ENCODE data around the gene C16orf92. TPM values are rescaled to one million over a fixed set of nuclear protein-coding genes. Genes with fewer than 3 reads are reported as not detected.
A peak's percentile ranks its signal among the peaks of the same experiment; 100 is the strongest.

Gene C16orf92
- total and polyA plus RNA-seq, 2 of the 13 experiments (the other 11 are each of a cell fraction or from before 2014, with no cell fraction given) = not detected

DNA sequence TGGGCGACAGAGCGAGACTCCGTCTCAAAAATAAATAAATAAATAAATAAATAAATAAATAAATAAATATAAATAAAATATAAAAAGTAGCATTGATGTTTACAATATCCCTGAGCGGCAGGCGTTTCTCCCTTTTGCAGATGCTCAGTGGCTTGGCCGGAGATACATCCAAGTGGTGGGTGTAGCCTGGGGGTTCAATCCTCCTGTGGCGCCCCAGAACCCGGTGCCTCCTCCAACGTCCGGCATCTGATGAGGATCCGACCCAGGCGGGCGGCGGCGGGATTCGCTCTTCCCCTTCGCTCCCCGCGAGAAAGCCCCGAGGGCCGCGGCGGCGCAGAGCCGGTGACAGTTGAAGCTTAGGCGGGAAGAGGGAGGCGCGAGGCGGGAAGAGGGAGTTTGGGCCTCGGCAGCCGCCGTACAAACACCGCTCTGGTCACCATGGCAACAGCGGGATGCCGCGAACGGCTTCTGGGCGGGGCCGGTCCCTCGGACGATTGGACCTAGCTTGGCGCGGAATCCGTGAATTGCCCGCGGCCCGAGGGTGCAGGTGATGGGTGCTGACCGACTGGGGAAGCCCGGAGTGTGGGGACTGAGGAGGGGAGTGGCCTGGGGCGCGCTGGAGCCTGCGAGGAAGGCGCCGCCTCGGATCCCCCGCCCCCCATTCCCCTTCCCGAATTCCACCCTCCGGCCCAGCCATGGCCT is 29.8 kb downstream of the C16orf92 start (continued):
- no peak; the same call in 1 of the 2 replicates for TF ChIP-seq NR2F2 (IDR thresholded peaks at IDR 0.05; ENCODE audit: borderline replicate concordance, low read depth)
- TF ChIP-seq TARDBP (CRISPR knock-in tag; IDR thresholded peaks at IDR 0.05) = peak; percentile 93
- TF ChIP-seq, protein P1, sequence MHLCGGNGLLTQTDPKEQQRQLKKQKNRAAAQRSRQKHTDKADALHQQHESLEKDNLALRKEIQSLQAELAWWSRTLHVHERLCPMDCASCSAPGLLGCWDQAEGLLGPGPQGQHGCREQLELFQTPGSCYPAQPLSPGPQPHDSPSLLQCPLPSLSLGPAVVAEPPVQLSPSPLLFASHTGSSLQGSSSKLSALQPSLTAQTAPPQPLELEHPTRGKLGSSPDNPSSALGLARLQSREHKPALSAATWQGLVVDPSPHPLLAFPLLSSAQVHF (CRISPR knock-in tag; IDR thresholded peaks at IDR 0.05) = peak; percentile 94; the same call in 1 of the 2 replicates
- TF ChIP-seq DPF2 (CRISPR knock-in tag; IDR thresholded peaks at IDR 0.05; ENCODE audit: borderline replicate concordance, low read depth) = no peak
- TF ChIP-seq HOXA3 (CRISPR knock-in tag; IDR thresholded peaks at IDR 0.05) = peak; percentile 95
- peak; percentile 98 for TF ChIP-seq ZNF274 (CRISPR knock-in tag; IDR thresholded peaks at IDR 0.05)
- TF ChIP-seq ZNF674 (CRISPR knock-in tag; IDR thresholded peaks at IDR 0.05; ENCODE audit: low read depth) = no peak
- TF ChIP-seq PPARG (CRISPR knock-in tag; conservative IDR thresholded peaks at IDR 0.05) = peak; percentile 73
- no peak for TF ChIP-seq U2AF2 (IDR thresholded peaks at IDR 0.05; ENCODE audit: low read depth, low read length)
- TF ChIP-seq, protein P2, sequence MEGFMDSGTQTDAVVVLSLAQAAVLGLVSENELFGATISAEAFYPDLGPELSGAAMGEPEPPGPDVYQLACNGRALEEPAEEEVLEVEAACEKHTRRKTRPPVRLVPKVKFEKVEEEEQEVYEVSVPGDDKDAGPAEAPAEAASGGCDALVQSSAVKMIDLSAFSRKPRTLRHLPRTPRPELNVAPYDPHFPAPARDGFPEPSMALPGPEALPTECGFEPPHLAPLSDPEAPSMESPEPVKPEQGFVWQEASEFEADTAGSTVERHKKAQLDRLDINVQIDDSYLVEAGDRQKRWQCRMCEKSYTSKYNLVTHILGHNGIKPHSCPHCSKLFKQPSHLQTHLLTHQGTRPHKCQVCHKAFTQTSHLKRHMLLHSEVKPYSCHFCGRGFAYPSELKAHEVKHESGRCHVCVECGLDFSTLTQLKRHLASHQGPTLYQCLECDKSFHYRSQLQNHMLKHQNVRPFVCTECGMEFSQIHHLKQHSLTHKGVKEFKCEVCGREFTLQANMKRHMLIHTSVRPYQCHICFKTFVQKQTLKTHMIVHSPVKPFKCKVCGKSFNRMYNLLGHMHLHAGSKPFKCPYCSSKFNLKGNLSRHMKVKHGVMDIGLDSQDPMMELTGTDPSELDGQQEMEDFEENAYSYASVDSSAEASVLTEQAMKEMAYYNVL (CRISPR knock-in tag; IDR thresholded peaks at IDR 0.05; ENCODE audit: borderline replicate concordance) = peak; percentile 78
- peak; percentile 92; the same call in 1 of the 2 replicates for TF ChIP-seq SMAD9 (CRISPR knock-in tag; IDR thresholded peaks at IDR 0.05)
- no peak for TF ChIP-seq TCF7 (IDR thresholded peaks at IDR 0.05; ENCODE audit: low read depth)
- TF ChIP-seq FOXP1 (IDR thresholded peaks at IDR 0.05) = no peak
- TF ChIP-seq FOXP1 (CRISPR knock-in tag; IDR thresholded peaks at IDR 0.05) = no peak
- no peak for TF ChIP-seq CCAR2 (optimal IDR thresholded peaks at IDR 0.05; ENCODE audit: low read depth, low read length)
- TF ChIP-seq IKZF4 (CRISPR knock-in tag; IDR thresholded peaks at IDR 0.05; ENCODE audit: borderline replicate concordance, low read depth, not compliant biosample characterization) = peak; percentile 98
- TF ChIP-seq, protein P3, sequence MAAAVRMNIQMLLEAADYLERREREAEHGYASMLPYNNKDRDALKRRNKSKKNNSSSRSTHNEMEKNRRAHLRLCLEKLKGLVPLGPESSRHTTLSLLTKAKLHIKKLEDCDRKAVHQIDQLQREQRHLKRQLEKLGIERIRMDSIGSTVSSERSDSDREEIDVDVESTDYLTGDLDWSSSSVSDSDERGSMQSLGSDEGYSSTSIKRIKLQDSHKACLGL (CRISPR knock-in tag; IDR thresholded peaks at IDR 0.05) = peak; percentile 91
- TF ChIP-seq, protein P4, sequence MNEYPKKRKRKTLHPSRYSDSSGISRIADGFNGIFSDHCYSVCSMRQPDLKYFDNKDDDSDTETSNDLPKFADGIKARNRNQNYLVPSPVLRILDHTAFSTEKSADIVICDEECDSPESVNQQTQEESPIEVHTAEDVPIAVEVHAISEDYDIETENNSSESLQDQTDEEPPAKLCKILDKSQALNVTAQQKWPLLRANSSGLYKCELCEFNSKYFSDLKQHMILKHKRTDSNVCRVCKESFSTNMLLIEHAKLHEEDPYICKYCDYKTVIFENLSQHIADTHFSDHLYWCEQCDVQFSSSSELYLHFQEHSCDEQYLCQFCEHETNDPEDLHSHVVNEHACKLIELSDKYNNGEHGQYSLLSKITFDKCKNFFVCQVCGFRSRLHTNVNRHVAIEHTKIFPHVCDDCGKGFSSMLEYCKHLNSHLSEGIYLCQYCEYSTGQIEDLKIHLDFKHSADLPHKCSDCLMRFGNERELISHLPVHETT (CRISPR knock-in tag; conservative IDR thresholded peaks at IDR 0.05) = peak; percentile 91
- TF ChIP-seq CHCHD3 (CRISPR knock-in tag; IDR thresholded peaks at IDR 0.05) = peak; percentile 85; the same call in 1 of the 2 replicates
- peak; percentile 65 for TF ChIP-seq NFYC (CRISPR knock-in tag; IDR thresholded peaks at IDR 0.05)
- no peak for TF ChIP-seq SSRP1 (CRISPR knock-in tag; IDR thresholded peaks at IDR 0.05)
- peak; percentile 44 for TF ChIP-seq ASH2L (IDR thresholded peaks at IDR 0.05; ENCODE audit: insufficient read length, low read depth, low read length)
- peak; percentile 96 for TF ChIP-seq MXD4 (CRISPR knock-in tag; IDR thresholded peaks at IDR 0.05)
- TF ChIP-seq ZNF160 (CRISPR knock-in tag; IDR thresholded peaks at IDR 0.05) = peak; percentile 90; the same call in 1 of the 2 replicates
- TF ChIP-seq ZNF33A (CRISPR knock-in tag; IDR thresholded peaks at IDR 0.05; ENCODE audit: borderline replicate concordance) = no peak
- TF ChIP-seq HNRNPH1 (optimal IDR thresholded peaks at IDR 0.05; ENCODE audit: low read depth, low read length) = no peak
- peak; percentile 81; the same call in 1 of the 2 replicates for TF ChIP-seq BRCA1 (CRISPR knock-in tag; IDR thresholded peaks at IDR 0.05)
- TF ChIP-seq DMAP1 (CRISPR knock-in tag; IDR thresholded peaks at IDR 0.05) = peak; percentile 80; the same call in 1 of the 2 replicates
- TF ChIP-seq GFI1 (CRISPR knock-in tag; IDR thresholded peaks at IDR 0.05; ENCODE audit: borderline replicate concordance) = peak; percentile 68; the same call in 1 of the 2 replicates
